GM12878 (cell line): ENCODE results near the gene SPATC1L. TPM values are rescaled to one million over a fixed set of nuclear protein-coding genes. Genes with fewer than 3 reads are reported as not detected.

ENCODE experiments used
- ATAC-seq: fragments of 200-7000 bp; cut with Tn5 transposase; 3 replicates; pipeline ENCODE4 v1.9.1; 2020; ENCODE audit warnings: mild to moderate bottlenecking, moderate library complexity
- BruUV-seq: library from RNA; stranded (reverse); fragments of 400-500 nt; replicated peaks from 2 replicates; lab custom pipeline; 2021; lab: Mats Ljungman, UMichigan
- CTCF ChIA-PET: fragments of 300-600 bp; sonication (Branson Sonifier 250); formaldehyde crosslinking; extraction: SDS; loops from one replicate; lab custom pipeline; 2021; ENCODE audit warnings: inconsistent platforms; lab: Yijun Ruan, JAX
- POLR2A ChIA-PET: fragments of 350-600 bp; formaldehyde crosslinking; extraction: SDS; loops from one replicate; lab custom pipeline; 2021; ENCODE audit warnings: inconsistent platforms; lab: Charles Lee
- RAD21 ChIA-PET: fragments of 300-600 bp; sonication (Branson Sonifier 250); formaldehyde crosslinking; loops from one replicate; lab custom pipeline; 2023; ENCODE audit warnings: antibody characterized with exemption; ENCODE audit not compliant: unreplicated experiment; lab: Charles Lee
- SMC1A ChIA-PET: fragments of 300-600 bp; sonication (Branson Sonifier 250); formaldehyde crosslinking; loops from one replicate; lab custom pipeline; 2023; ENCODE audit not compliant: unreplicated experiment, uncharacterized antibody; lab: Charles Lee
- DNase-seq: peaks from one replicate; pipeline ENCODE4 v3.0.0-alpha.2; 2011; ENCODE audit warnings: low read depth, low spot score
- FAIRE-seq: peaks from 3 replicates; lab custom pipeline; 2011; peaks lifted over from hg19 to GRCh38; lab: Jason Lieb, UNC
- H2AFZ ChIP-seq: 2 replicates; pipeline ENCODE4 v1.6.0; 2011; ENCODE audit warnings: low read depth, low read length, control low read depth; ENCODE audit not compliant: control insufficient read depth
- H3K27ac ChIP-seq: 2 replicates; pipeline ENCODE4 v1.5.1; 2011; ENCODE audit warnings: control low read depth; ENCODE audit not compliant: control insufficient read depth, insufficient read depth
- H3K27me3 ChIP-seq, 2 experiments: replicated peaks in 1 of 2; 2 replicates each; pipeline versions ENCODE4 v1.6.0 to v1.6.1; 2011; ENCODE audit warnings: low read length in 1 of 2; ENCODE audit not compliant: control insufficient read depth in 2 of 2, insufficient read depth in 2 of 2
- H3K36me3 ChIP-seq, 2 experiments: 2 replicates each; pipeline ENCODE4 v1.5.1; 2011; ENCODE audit warnings: low read length in 1 of 2; ENCODE audit not compliant: control insufficient read depth in 2 of 2, insufficient read depth in 2 of 2
- H3K4me1 ChIP-seq: 2 replicates; pipeline ENCODE4 v1.6.1; 2011; ENCODE audit warnings: mild to moderate bottlenecking, low read length, moderate library complexity, mixed read lengths; ENCODE audit not compliant: control insufficient read depth, insufficient read depth
- H3K4me2 ChIP-seq: 2 replicates; pipeline ENCODE4 v1.6.0; 2011; ENCODE audit warnings: control low read depth; ENCODE audit not compliant: control insufficient read depth, insufficient read depth
- H3K4me3 ChIP-seq: fragments of 200-600 bp; sonication (generic); 2 replicates; pipeline ENCODE4 v1.5.1; 2016
- H3K79me2 ChIP-seq: 2 replicates; pipeline ENCODE4 v1.6.0; 2011; ENCODE audit warnings: low read length; ENCODE audit not compliant: control insufficient read depth, insufficient read depth
- H3K9ac ChIP-seq: 2 replicates; pipeline ENCODE4 v1.8.0; 2011; ENCODE audit warnings: low read length, control low read depth, mixed read lengths; ENCODE audit not compliant: control insufficient read depth, insufficient read depth
- H3K9me3 ChIP-seq: replicated peaks from 3 replicates; pipeline ENCODE4 v1.5.1; 2011; ENCODE audit warnings: mild to moderate bottlenecking, low read length; ENCODE audit not compliant: control insufficient read depth, insufficient read depth
- H4K20me1 ChIP-seq: 2 replicates; pipeline ENCODE4 v1.6.0; 2011; ENCODE audit not compliant: control insufficient read depth, insufficient read depth
- CEBPB ChIP-seq, 2 experiments: fragments of 150-350 bp in 1 of 2; IDR thresholded peaks; 2 replicates each; pipeline ENCODE4 v1.6.1; 2012 to 2014; ENCODE audit warnings: low read depth in 2 of 2, low read length in 2 of 2, borderline replicate concordance in 1 of 2, inconsistent platforms in 1 of 2
- E2F4 ChIP-seq: IDR thresholded peaks from 2 replicates; pipeline ENCODE4 v1.6.1; 2012; ENCODE audit warnings: low read depth, low read length, improper control_type of control experiment
- EZH2 ChIP-seq: IDR thresholded peaks from 2 replicates; pipeline ENCODE4 v1.6.1; 2012; ENCODE audit warnings: low read depth, mild to moderate bottlenecking, control low read depth, inconsistent platforms, low read length, borderline replicate concordance; ENCODE audit not compliant: control insufficient read depth
- FOXK2 ChIP-seq: fragments of 450-650 bp; IDR thresholded peaks from 2 replicates; pipeline ENCODE4 v1.6.1; 2017; ENCODE audit warnings: mild to moderate bottlenecking, moderate library complexity
- MAX ChIP-seq: IDR thresholded peaks from 2 replicates; pipeline ENCODE4 v1.6.1; 2012; ENCODE audit warnings: low read depth, low read length, improper control_type of control experiment
- MLLT1 ChIP-seq: fragments of 450-650 bp; IDR thresholded peaks from 2 replicates; pipeline ENCODE4 v1.6.1; 2016; ENCODE audit warnings: mild to moderate bottlenecking
- MTA2 ChIP-seq: fragments of 450-650 bp; IDR thresholded peaks from 2 replicates; pipeline ENCODE4 v1.6.1; 2016; ENCODE audit warnings: low read depth, mild to moderate bottlenecking, moderate library complexity
- MXI1 ChIP-seq: fragments of 150-350 bp; IDR thresholded peaks from 2 replicates; pipeline ENCODE4 v1.6.1; 2011; ENCODE audit warnings: low read depth, mild to moderate bottlenecking, inconsistent platforms, low read length, improper control_type of control experiment
- NFXL1 ChIP-seq: fragments of 450-650 bp; IDR thresholded peaks from 2 replicates; pipeline ENCODE4 v1.6.1; 2017; ENCODE audit warnings: antibody characterized with exemption, mild to moderate bottlenecking, borderline replicate concordance
- PKNOX1 ChIP-seq: fragments of 450-650 bp; IDR thresholded peaks from 2 replicates; pipeline ENCODE4 v1.6.1; 2016; ENCODE audit warnings: mild to moderate bottlenecking
- POLR2AphosphoS2 ChIP-seq: IDR thresholded peaks from 2 replicates; pipeline ENCODE4 v1.6.1; 2011; ENCODE audit warnings: low read depth, mild to moderate bottlenecking, low read length, improper control_type of control experiment, moderate library complexity
- POU2F2 ChIP-seq: IDR thresholded peaks from 3 replicates; pipeline ENCODE4 v1.6.1; 2011; ENCODE audit warnings: low read depth, mild to moderate bottlenecking, low read length, borderline replicate concordance
- RCOR1 ChIP-seq: conservative IDR thresholded peaks from 2 replicates; pipeline ENCODE4 v1.6.1; 2012; ENCODE audit warnings: low read depth, low read length, improper control_type of control experiment
- SMAD5 ChIP-seq: IDR thresholded peaks from 2 replicates; pipeline ENCODE4 v1.6.1; 2016; ENCODE audit warnings: antibody characterized with exemption, low read depth
- SP1 ChIP-seq: IDR thresholded peaks from one replicate; pipeline ENCODE4 v1.6.1; 2011; ENCODE audit warnings: low read depth, low read length
- STAT1 ChIP-seq: fragments of 450-650 bp; conservative IDR thresholded peaks from 2 replicates; pipeline ENCODE4 v1.6.1; 2014; ENCODE audit warnings: antibody characterized with exemption, mild to moderate bottlenecking
- WRNIP1 ChIP-seq: IDR thresholded peaks from 2 replicates; pipeline ENCODE4 v1.6.1; 2011; ENCODE audit warnings: low read depth, low read length, improper control_type of control experiment, borderline replicate concordance
- ZZZ3 ChIP-seq: IDR thresholded peaks from 2 replicates; pipeline ENCODE4 v1.6.1; 2011; ENCODE audit warnings: low read depth; ENCODE audit not compliant: control insufficient read depth, insufficient read length
- WGBS: methylation state at CpG from one replicate; pipeline ENCODE4 v1.1.6; 2016; ENCODE audit warnings: low lambda C conversion rate; ENCODE audit not compliant: insufficient replicate concordance, insufficient coverage; ENCODE audit errors: missing lambda C conversion rate; 5-methylcytosine and 5-hydroxymethylcytosine counted together
- in situ Hi-C: fragments of 300-500 bp; cut with MboI; formaldehyde crosslinking; loops from 9 replicates; pipeline ENCODE4 v1.14.3; 2018; ENCODE audit warnings: mixed read lengths
- intact Hi-C: fragments of 100-400 bp; cut with micrococcal nuclease; formaldehyde crosslinking; loops from one replicate; pipeline ENCODE4 v1.14.2; 2022; ENCODE audit not compliant: unreplicated experiment
- polyA plus RNA-seq, 11 experiments: library from polyadenylated mRNA; depleted of rRNA in 4 of 11; unstranded in 6 of 11; stranded (reverse) in 5 of 11; fragments of >200 nt; fragmentation: Nextera tagmentation in 4 of 11; fragmentation: Illumina TruSeq in 1 of 11; extraction: Ambion mirVana in 4 of 11; extraction: Trizol in 1 of 11; gene quantifications; 1 replicate in 1 of 11; 2 replicates in 10 of 11; pipeline versions ENCODE4 v1.2.1 to v1.2.3, GENCODE V29; 2011 to 2016; ENCODE audit warnings: inconsistent platforms in 2 of 11, missing spikeins in 2 of 11, low read depth in 1 of 11
- total RNA-seq, 4 experiments: library from RNA; depleted of rRNA in 3 of 4; stranded (reverse); fragments of >200 nt in 3 of 4; fragmentation: Illumina TruSeq in 1 of 4; extraction: Trizol in 1 of 4; gene quantifications; 2 replicates each; pipeline versions ENCODE4 v1.2.1 to v1.2.3, GENCODE V29; 2013 to 2021

The SPATC1L gene
- total and polyA plus RNA-seq, 10 of the 15 experiments (the other 5 are each of a cell fraction or from before 2014, with no cell fraction given): 1.4 to 16.0 (median 7.0) TPM; not detected in 2

- Histone ChIP-seq H3K4me1 (peaks cover 5% of the 10 kb centered on the region; the same call in 1 of the 2 replicates), H3K27me3 (no peaks in the 10 kb centered on the region), H3K79me2 (peaks cover 2% of the 10 kb centered on the region), H4K20me1 (no peaks in the 10 kb centered on the region), H3K4me3 (no peak overlapping the region), H3K27ac (no peak overlapping the region), H3K4me2 (no peak overlapping the region), H3K9ac (no peak overlapping the region), H2AFZ (no peak overlapping the region), H3K36me3 (peaks cover 5 to 6% of the 10 kb centered on the region in 2 experiments; a peak in 3 of 4 replicates), H3K9me3 (no peaks in the 10 kb centered on the region)
- in situ Hi-C loops: no loop called here
- ChIA-PET RAD21 (no interaction called here), CTCF (no interaction called here), POLR2A (no interaction called here), SMC1A (no interaction called here)
- WGBS: 91% methylated on average over 15 of the region's 16 CpGs
- intact Hi-C loops: no loop called here
- TF ChIP-seq ZZZ3 (no peak), PKNOX1 (no peak), SMAD5 (no peak), RCOR1 (no peak), MAX (no peak), SP1 (no peak), NFXL1 (no peak), MTA2 (no peak), POLR2AphosphoS2 (no peak), CEBPB (IDR thresholded peaks at IDR 0.05; ENCODE audit: borderline replicate concordance in 1 of 2, low read depth in 2 of 2, low read length in 2 of 2) (no peak), E2F4 (no peak), WRNIP1 (no peak), STAT1 (no peak), MLLT1 (no peak), EZH2 (no peak), POU2F2 (no peak), FOXK2 (no peak), MXI1 (no peak)
- ATAC-seq (no peak), FAIRE-seq (no peak), DNase-seq (no peak)
- no TSS peak for BruUV-seq
Observed at GRCh38 chr21:46218906-46219590, 34.8 kb upstream of the SPATC1L start.
